D721Med (cell line): ENCODE measurements around the gene C4A.

ENCODE experiments used
- DNase-seq: peaks from one replicate; pipeline ENCODE4 v3.0.0; 2011; ENCODE audit warnings: low spot score; ENCODE audit not compliant: insufficient read length
- FAIRE-seq: peaks from 2 replicates; lab custom pipeline; 2011; peaks lifted over from hg19 to GRCh38; lab: Jason Lieb, UNC
- CTCF ChIP-seq: IDR thresholded peaks from 2 replicates; pipeline ENCODE4 v1.5.1; 2012; ENCODE audit warnings: mild to moderate bottlenecking, control low read depth; ENCODE audit not compliant: insufficient read depth; ENCODE audit errors: missing control alignments

The C4A gene

GRCh38 chr6:31958741-31959739 lies 22.8 kb upstream of the C4A start, which contains the start of the genes NELFE and SKIC2:
TSS of gene NELFE (minus strand) at chr6:31958971. CDS start at chr6:31958446, 525 bp downstream.
TSS of gene SKIC2 (plus strand) at chr6:31959175. CDS start at chr6:31959193, 18 bp downstream.
- DNase-seq (peak; percentile 99), FAIRE-seq (no peak)
- no peak for TF ChIP-seq CTCF

- DNase-seq (no peak), FAIRE-seq (no peak)
- TF ChIP-seq CTCF: no peak
These were observed 20.2 kb upstream of the C4A start for GRCh38 chr6:31961616-31962015.

GRCh38 chr6:31963921-31964320 lies 17.9 kb upstream of the C4A start:
- FAIRE-seq: no peak
- DNase-seq: no peak
- no peak for TF ChIP-seq CTCF

GRCh38 chr6:31965700-31966099 lies 16.2 kb upstream of the C4A start:
- no peak for TF ChIP-seq CTCF

GRCh38 chr6:31966506-31966905 lies 15.4 kb upstream of the C4A start:
- TF ChIP-seq CTCF: no peak
- no peak for DNase-seq
- no peak for FAIRE-seq

More at GRCh38 chr6:31965700-31966099, 16.2 kb upstream of the C4A start:
- no peak for DNase-seq
- FAIRE-seq: no peak

- no peak for DNase-seq
- no peak for FAIRE-seq
- TF ChIP-seq CTCF: no peak
These were observed 14.6 kb upstream of the C4A start for GRCh38 chr6:31966997-31967925.
